Adipose tissue (tissue), 3 donors: Measurements from ENCODE around the gene JUNB. TPM values are rescaled to one million over a fixed set of nuclear protein-coding genes. Genes with fewer than 3 reads are reported as not detected.

Source experiments
- H3K27ac ChIP-seq: one replicate; pipeline ENCODE4 v1.5.1; 2013; ENCODE audit warnings: low read depth, low read length
- WGBS, 3 donors: extraction: QIAGEN DNeasy Blood & Tissue Kit; methylation state at CpG; one replicate each; pipeline ENCODE4 v1.1.7; 2013; 5-methylcytosine and 5-hydroxymethylcytosine counted together
- polyA plus RNA-seq, 3 donors: library from polyadenylated mRNA; stranded (reverse); fragments of 200-250 nt; gene quantifications; one replicate each; pipeline ENCODE4 v1.2.3, GENCODE V29; 2013
- donor health status: healthy with polysubstance abuse.
- donor health status: Bipolar disorder and iron deficiency.
- donor health status: healthy.

The JUNB gene
- polyA plus RNA-seq, 3 donors, result 120 to 1,553 (median 1,136) TPM

GRCh38 chr19:12786141-12786870 is 5.0 kb upstream of the JUNB start:
- H3K27ac ChIP-seq, result peak overlapping the region; percentile 98
- WGBS, 3 donors, result 30 to 36% (median 34%) methylated on average over 18 of the region's 18 CpGs

GRCh38 chr19:12786952-12787351 is 4.3 kb upstream of the JUNB start:
- WGBS, 3 donors, result 78 to 93% (median 81%) methylated on average over 3 of the region's 3 CpGs
- no peak overlapping the region for H3K27ac ChIP-seq

- 74 to 86% (median 74%) methylated on average over 10 of the region's 10 CpGs for WGBS, 3 donors
These were observed 3.8 kb upstream of the JUNB start for GRCh38 chr19:12787458-12787857.

GRCh38 chr19:12788042-12788681 is 3.1 kb upstream of the JUNB start:
- peak overlapping the region; percentile 100 for H3K27ac ChIP-seq
- 37 to 51% (median 48%) methylated on average over 4 of the region's 4 CpGs for WGBS, 3 donors

More at GRCh38 chr19:12787458-12787857, 3.8 kb upstream of the JUNB start:
- no peak overlapping the region for H3K27ac ChIP-seq

- H3K27ac ChIP-seq, result peak overlapping the region; percentile 100
- WGBS, 3 donors, result 0 to 8% (median 1%) methylated on average over 12 of the region's 12 CpGs
These were observed 2.6 kb upstream of the JUNB start for GRCh38 chr19:12788682-12789097.

- WGBS, 3 donors, result 0 to 6% (median 1%) methylated on average over 28 to 46 of the region's 46 CpGs
- H3K27ac ChIP-seq, result peak overlapping the region; percentile 100
These were observed 2.0 kb upstream of the JUNB start for GRCh38 chr19:12789098-12789903.

GRCh38 chr19:12789904-12790619 is 1.2 kb upstream of the JUNB start:
- peak overlapping the region; percentile 100 for H3K27ac ChIP-seq
- 0 to 1% (median 0%) methylated on average over 53 to 56 of the region's 56 CpGs for whole genome bisulfite sequencing, 3 donors

GRCh38 chr19:12790628-12791344 is 500 bp upstream of the JUNB start:
- H3K27ac ChIP-seq, result peak overlapping the region; percentile 100
- 1 to 3% (median 1%) methylated on average over 22 of the region's 22 CpGs for WGBS, 3 donors

GRCh38 chr19:12792051-12792852 is 966 bp downstream of the JUNB start:
- 0 to 1% (median 0%) methylated on average over 76 to 84 of the region's 84 CpGs for WGBS, 3 donors
- H3K27ac ChIP-seq, result peak overlapping the region; percentile 100

- WGBS, 3 donors, result 1% methylated on average over 22 of the region's 22 CpGs
- peak overlapping the region; percentile 100 for H3K27ac ChIP-seq
These were observed 1.6 kb downstream of the JUNB start for GRCh38 chr19:12792853-12793289.

- 0 to 1% (median 0%) methylated on average over 74 to 81 of the region's 81 CpGs for WGBS, 3 donors
- H3K27ac ChIP-seq, result peak overlapping the region; percentile 100
These were observed 2.3 kb downstream of the JUNB start for GRCh38 chr19:12793290-12794195.

- H3K27ac ChIP-seq, result peak overlapping the region; percentile 100
- 68 to 69% (median 69%) methylated on average over 7 of the region's 7 CpGs for WGBS, 3 donors
These were observed 3.1 kb downstream of the JUNB start for GRCh38 chr19:12794196-12794941.

GRCh38 chr19:12794971-12795381 is 3.7 kb downstream of the JUNB start:
- WGBS, 3 donors, result 88 to 95% (median 94%) methylated on average over 9 of the region's 9 CpGs
- H3K27ac ChIP-seq, result no peak overlapping the region

- 8 to 11% (median 10%) methylated on average over 18 of the region's 18 CpGs for WGBS, 3 donors
- no peak overlapping the region for H3K27ac ChIP-seq
These were observed 5.1 kb downstream of the JUNB start for GRCh38 chr19:12796146-12797071.
